GM10847 (cell line): ENCODE results near the gene HTT.

ENCODE experiments used
- POLR2A ChIP-seq: IDR thresholded peaks from 2 replicates; pipeline ENCODE4 v1.6.1; 2011; ENCODE audit not compliant: insufficient read length; ENCODE audit errors: extremely low read depth

The HTT gene

DNA sequence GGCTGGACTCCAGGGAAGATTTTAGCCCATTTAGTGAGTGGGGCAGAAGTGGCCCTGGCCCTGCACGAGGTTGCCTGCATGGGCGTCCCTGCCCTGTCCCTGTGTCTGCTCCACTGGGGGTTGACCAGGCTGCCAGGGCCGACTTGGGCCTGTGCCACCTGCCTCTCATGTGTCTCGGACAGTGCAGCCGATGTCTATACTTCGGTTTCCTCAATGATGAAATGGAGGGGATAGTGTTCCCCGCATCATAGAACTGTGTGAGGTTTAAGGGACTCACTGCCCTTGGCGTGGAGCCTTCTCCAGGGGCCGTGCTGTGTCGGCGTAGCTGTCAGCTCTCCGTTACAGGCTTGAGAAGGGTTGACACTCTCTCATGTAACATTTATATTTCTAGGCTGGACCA lies 147.5 kb downstream of the HTT start:
- TF ChIP-seq POLR2A, result no peak

DNA sequence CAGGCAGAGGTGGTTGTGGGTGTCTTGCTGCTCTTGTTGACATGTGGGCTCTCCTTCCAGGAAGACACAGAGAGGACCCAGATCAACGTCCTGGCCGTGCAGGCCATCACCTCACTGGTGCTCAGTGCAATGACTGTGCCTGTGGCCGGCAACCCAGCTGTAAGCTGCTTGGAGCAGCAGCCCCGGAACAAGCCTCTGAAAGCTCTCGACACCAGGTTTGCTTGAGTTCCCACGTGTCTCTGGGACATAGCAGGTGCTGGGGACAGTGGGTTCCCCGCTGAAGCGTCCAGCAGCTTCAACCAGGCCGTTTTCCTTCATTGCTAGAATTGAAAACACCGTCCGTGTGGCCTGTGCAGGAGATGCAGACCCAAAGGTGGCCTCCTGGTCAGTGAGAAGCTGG lies 148.9 kb downstream of the HTT start:
- no peak for TF ChIP-seq POLR2A

DNA sequence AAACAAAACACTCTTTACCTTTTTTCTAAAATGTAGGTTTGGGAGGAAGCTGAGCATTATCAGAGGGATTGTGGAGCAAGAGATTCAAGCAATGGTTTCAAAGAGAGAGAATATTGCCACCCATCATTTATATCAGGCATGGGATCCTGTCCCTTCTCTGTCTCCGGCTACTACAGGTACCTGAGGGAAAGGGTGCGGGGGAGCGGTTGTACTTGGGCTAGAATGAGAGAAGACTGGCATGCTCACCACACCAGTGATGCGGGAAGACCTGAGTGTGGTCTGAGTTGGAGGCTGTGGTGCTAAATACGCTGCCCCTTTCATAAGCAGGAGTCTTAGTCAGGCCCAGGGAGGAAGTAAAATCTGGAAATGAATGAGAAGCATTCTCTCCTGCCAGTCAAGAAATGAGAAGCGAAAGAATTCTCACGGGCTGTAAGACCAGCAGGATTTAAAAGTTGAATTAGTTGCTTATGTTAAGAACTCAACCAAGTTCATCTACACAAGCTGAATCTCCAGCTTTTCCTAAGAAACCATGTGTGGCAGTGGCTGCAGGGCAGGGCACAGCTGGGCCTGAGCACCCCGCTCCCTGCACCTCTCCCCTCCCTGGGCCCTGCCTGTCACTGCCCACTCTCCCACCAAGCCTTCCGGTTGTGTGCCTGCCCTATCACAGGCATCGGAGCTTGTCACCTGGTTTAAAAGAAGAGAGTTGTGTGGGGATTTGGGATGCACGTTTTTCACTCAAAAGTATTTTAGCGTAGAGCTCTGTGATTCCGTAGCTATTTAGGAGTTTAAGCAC lies 149.7 kb downstream of the HTT start:
- TF ChIP-seq POLR2A, result no peak

- TF ChIP-seq POLR2A, result no peak
Observed at GRCh38 chr4:3225071-3225850, 150.8 kb downstream of the HTT start.

- TF ChIP-seq POLR2A, result no peak
Observed at GRCh38 chr4:3225936-3226335, 151.5 kb downstream of the HTT start.

DNA sequence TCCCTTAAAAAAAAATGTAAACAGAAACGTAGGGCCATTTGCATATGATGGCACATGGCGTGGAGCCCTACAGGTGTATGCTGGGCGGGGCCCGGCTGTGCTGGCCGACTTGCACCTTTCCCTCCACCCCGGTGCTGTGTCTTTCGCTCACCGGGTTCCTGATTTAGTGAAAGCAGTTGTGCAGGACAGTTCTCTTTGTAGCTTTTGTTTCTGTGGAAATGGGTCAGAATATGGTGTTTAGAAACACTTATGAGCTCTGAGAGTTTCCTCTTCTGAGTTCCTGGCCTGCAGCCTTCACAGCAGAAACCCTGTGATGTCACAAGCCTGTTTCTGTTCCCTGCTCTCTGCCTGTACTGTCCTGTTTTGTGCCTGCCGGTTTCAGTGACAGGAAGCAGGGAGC lies 152.0 kb downstream of the HTT start:
- TF ChIP-seq POLR2A, result no peak

DNA sequence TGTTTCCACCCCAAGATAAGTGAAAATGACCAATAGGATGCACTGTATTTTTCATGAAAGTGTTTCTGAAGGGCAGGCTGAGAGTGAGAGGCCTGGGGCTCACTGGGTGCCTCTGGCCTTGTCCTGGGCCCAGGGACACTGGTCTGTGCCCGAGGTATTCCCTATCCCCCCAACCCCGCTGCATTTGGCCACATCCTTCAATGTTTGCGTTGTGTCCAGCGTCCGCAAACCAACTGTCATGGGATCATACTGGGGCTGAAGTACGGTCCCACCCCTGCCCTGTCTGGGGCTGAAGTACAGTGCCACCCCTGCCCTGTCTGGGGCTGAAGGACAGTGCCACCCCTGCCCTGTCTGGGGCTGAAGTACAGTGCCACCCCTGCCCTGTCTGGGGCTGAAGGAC lies 152.5 kb downstream of the HTT start:
- no peak for TF ChIP-seq POLR2A

- no peak for TF ChIP-seq POLR2A
Observed at GRCh38 chr4:3227878-3228675, 153.6 kb downstream of the HTT start.

- no peak for TF ChIP-seq POLR2A
Observed at GRCh38 chr4:3228881-3229280, 154.4 kb downstream of the HTT start.

DNA sequence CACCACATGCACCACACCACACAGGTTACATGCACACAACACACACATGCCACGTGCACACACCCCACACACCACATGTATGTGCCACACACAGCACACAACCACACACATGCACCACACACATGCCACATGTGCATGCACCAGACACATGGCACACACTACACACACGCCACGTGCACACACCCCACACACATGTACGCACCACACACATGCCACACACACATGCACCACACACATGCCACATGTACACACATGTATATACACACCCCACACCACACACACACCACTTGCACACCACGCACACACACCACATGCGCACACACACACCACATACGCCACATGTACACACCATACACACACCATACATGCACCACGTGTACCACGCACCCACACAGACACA lies 154.8 kb downstream of the HTT start:
- no peak for TF ChIP-seq POLR2A

DNA sequence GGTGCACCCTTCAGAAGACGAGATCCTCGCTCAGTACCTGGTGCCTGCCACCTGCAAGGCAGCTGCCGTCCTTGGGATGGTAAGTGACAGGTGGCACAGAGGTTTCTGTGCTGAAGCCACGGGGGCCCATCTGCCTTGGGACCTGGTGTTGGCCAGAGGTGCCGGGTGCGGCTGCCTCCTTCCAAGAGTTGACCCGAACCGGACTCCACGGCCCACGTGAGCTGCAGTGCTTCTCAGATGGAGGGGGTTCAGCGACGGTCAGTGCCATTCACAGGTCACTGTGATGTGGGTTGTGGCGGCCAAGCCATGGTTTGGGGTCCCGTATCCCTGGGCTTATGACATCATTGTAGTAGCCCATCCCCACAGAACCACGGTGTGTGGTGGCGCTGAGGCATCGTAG lies 155.5 kb downstream of the HTT start:
- TF ChIP-seq POLR2A, result no peak

GRCh38 chr4:3231471-3231870 lies 157.0 kb downstream of the HTT start:
- no peak for TF ChIP-seq POLR2A

- TF ChIP-seq POLR2A, result no peak
Observed at GRCh38 chr4:3232001-3232400, 157.5 kb downstream of the HTT start.

DNA sequence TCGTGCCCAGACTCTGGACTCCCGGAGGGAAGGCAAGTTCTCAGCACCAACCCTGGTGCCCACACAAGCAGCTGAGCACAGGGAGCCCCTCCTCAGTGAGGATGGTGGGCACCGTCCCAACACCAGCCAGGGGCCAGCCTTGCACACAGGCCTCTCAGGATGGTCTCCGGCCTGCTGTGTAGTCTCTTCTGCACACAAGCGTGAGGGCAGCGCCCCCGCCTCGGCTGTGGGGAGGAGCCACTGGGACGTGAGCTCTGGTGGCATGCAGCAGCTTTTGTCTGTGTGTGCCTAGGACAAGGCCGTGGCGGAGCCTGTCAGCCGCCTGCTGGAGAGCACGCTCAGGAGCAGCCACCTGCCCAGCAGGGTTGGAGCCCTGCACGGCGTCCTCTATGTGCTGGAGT lies 158.4 kb downstream of the HTT start:
- no peak for TF ChIP-seq POLR2A

DNA sequence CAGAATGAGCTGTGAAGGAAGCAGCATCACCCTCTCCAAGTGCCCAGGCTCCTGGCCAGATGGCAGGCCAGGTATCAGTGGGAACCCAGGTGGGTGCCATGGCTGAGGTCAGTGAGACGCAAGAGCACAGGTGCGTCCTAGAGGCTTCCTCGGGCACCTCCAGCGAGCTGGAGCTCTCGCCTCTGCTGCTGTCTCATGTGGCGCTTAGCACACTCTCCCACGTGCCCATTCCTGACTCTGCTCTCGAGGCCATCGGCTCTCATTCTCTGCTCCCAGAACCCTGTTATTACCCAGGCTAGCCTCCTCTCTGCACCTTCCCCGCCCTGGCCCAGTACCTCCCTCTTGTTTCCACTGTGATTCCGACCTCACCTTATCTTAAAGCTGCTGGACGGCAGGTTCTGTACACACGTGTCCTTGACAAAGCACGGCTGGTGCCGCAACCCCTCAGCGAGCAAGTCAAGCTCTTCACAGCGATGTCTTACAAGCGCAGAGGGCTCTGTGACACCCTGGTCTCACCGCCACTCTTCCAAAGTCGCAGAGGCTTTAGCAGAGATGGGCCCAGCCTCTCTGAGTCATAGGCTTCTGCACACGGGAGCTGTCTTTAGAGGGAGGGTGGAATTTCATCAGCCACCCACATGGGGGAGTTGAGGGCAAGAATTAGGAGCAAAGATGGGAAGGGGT lies 159.1 kb downstream of the HTT start:
- TF ChIP-seq POLR2A, result no peak
